NCI-H526 treated with DMSO at 0.1 percent for 48 hours (cell line): ENCODE measurements around the gene NPAS3.

ENCODE experiments used
- DNase-seq: peaks from one replicate; lab custom pipeline; 2025; lab: John Stamatoyannopoulos, UW

NPAS3 gene

GRCh38 chr14:33679025-33679424, 740.3 kb downstream of the NPAS3 start:
- no peak for DNase-seq

- no peak for DNase-seq
These were observed 741.0 kb downstream of the NPAS3 start for GRCh38 chr14:33679461-33680225.

GRCh38 chr14:33680873-33681272, 742.2 kb downstream of the NPAS3 start:
- DNase-seq = no peak

DNA sequence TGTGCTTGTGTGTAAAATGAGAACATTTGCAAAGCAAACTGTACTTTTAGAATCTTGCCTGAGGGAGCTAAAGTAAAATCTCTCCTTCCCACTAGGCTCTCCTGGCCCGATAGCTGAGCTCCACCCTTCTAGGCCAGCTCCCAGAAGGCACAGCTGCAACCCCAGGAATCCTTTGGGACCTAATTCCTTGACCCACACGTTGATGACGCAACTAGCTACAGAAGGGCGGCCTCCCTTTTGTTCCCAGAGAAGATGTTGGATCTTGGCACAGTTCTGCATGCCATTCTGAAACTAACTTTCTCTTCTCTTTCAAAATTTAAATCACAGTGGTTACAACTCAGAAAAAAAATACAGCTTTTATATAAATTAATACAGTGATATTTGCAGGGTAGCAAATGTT, 744.1 kb downstream of the NPAS3 start:
- DNase-seq = no peak

GRCh38 chr14:33685026-33685425, 746.3 kb downstream of the NPAS3 start:
- no peak for DNase-seq

GRCh38 chr14:33685698-33686097, 747.0 kb downstream of the NPAS3 start:
- DNase-seq = no peak

GRCh38 chr14:33686218-33686617, 747.5 kb downstream of the NPAS3 start:
- no peak for DNase-seq

- no peak for DNase-seq
These were observed 748.2 kb downstream of the NPAS3 start for GRCh38 chr14:33686856-33687255.

- no peak for DNase-seq
These were observed 751.0 kb downstream of the NPAS3 start for GRCh38 chr14:33689680-33690079.

DNA sequence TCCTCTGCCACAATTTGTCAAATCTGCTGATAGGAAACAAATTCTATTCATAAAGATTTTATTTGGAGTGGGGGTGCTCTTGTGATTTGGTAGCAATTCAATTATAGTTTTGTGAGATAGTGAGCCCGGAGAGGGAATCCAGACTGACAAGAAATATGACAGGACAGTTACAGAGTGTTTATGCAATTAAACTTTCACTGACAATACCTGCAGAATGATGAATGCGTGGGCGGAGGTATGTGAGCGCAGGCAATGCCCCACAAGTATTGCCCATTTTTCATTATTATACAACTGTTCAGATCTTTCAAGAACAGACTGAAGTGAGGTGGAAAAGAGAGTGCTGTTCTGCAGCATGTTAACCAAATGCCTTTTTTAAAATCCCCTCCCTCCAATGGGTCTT, 753.2 kb downstream of the NPAS3 start:
- DNase-seq = no peak

GRCh38 chr14:33692762-33693161, 754.1 kb downstream of the NPAS3 start:
- DNase-seq = no peak

DNA sequence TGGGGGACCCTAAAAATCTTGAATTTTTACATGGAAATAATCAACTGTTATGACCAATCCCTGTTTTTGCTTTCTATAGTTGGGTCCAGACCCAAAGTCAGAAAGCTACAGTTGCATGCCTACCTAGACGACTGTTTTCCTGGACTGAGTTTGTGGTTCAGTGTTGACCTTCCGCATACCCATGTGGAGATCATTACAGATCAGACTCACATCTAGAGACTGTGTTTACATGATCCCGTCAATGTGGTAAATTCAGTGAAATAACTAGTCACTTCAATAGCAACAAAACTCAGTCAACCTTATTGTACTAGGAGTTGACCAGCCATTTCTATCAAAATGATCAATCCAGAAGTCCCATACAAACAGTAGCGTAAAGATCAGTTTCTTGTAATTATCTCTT, 754.6 kb downstream of the NPAS3 start:
- no peak for DNase-seq

DNA sequence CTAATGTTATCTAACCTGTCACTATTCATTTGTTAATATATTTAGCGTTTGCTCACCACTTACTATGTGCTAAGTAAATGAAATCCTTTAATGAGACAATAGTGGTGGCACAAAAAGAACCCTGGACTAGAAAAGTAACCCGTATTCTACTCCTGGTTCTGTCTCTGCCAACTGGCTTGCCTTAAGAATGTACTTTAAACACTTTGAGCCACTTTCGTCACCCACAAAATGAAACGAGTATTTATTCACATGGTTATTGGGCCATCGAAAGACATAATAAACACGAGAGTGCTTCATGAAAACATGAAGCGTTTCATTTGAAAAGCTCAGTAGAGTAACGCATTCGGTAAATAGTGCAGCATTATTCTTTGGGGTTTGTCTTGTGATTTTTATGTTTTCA, 757.5 kb downstream of the NPAS3 start:
- no peak for DNase-seq

DNA sequence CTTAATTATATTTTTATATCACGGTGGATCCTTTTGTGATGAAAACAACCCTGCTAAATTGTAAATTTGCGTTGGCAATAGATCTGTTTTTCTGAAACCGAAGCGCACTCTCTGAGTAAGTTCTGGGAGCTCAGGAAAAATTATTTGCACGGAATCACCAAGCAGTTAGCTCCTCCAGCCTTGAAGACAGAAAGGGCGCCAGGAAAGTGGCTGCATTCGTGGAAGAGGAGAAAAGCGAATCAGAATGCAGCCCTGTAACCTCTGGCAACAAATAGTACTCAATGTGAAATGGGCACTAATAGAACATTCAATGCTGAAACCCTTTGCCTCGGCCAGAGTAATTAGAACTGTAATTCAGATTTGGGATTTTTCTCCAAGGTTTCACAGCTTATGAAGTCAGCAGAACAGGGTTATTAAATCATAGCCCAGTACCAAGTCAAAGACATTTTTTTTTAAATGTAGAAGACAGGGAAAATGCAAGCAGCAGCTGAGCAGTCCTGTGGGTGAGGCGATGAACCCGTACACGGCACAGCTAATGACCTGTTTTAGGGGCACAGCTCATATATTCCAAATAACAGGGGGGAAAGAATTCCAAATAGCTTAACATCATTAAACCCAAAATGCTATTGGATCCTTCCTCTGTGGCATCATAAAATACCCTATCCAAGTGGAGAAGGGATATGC, 760.8 kb downstream of the NPAS3 start:
- no peak for DNase-seq

- DNase-seq = no peak
These were observed 761.4 kb downstream of the NPAS3 start for GRCh38 chr14:33700052-33700451.

DNA sequence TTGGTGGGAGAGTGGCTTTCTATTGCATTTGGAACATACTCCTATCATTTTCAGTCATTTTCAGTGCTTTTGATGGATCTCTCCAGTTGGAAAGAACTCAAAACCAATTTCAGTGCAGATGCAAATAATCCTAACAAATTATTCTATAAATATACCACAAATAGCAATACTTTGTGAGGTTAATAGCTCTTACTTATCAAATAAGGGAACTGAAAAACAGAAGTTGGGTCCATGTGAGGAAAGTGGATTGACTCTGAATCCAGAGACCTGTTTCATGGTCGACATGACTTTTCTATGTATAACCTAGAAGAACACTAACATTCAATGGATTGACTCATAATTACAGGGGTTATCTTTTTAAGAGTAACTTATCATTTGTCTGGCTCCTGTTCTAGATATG, 763.6 kb downstream of the NPAS3 start:
- no peak for DNase-seq

DNA sequence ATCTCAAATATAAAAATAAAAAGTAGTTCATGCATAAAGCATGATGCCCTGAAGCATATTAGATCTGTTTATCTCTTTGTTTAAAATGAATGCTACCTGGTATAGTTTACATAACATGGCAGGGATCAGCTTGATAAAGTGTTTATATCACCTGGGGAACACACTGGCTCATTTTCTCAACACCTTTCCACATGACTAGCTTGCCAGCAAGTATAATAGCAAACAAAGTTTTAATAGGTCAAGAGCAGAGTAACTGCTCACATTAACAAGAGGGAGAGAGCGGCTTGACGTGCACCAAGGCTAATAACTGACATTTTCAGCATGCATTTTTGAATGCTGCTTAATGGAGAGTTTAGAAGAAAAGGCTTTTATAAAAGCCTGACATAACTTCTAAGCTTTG, 765.8 kb downstream of the NPAS3 start:
- DNase-seq = peak; percentile 40

DNA sequence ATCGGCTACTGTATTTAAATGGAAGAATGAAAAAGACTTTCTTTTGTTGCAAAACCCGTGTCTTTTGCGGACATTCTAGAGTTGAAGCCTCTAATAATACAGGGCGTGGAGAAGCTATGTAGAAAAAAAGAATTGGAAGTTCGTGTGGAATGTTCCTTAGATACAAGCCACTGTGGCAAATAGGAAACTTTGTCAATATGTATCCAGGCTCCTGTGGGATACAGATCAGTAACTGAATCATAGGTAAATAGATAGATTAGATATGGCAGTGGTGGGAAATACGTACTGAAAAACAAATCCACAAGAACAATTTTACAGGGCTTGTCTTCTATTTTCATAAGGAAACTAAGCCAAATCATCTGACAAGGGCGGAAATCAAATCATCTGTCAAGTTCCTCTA, 766.8 kb downstream of the NPAS3 start:
- DNase-seq = no peak

DNA sequence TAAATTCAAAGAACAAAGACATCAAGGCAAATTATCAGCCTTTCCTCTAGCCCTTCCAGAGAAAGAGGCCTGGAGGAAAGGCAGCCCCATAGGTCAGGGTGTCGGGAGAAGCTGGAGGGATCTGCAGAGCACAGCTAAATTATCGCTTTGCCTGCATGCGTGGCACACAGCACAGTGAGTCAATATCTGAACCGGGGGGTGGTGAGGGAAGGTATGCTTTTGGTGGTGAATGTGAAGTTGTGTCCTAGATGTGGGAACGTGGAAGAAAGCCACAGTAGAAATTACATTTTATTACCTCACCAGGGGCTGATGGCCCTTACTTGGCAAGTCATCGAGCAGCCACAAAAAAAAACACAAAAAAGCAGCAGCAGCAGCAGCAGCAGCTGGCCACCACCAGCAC, 769.0 kb downstream of the NPAS3 start:
- no peak for DNase-seq

GRCh38 chr14:33709283-33709682, 770.6 kb downstream of the NPAS3 start:
- DNase-seq = no peak

GRCh38 chr14:33709711-33710110, 771.0 kb downstream of the NPAS3 start:
- DNase-seq = no peak

DNA sequence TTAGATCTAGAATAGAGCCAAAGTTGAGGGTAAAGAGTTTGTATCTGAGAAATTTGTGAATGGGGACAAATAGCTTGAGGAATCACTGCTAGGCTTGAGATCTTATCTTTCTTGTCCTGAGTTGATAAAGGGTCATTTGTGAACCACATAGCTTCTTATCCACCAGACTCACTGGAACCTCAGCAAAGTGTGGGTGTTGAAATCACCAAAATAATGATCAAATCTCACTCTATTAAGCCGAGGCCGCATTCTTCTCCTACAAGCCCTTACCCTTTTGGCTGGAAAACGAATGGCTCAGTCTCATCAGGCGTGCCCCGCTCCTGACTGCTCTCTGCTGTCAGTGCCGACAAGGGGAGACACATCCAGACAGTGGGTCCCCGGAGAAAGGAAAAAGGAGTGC, 771.6 kb downstream of the NPAS3 start:
- DNase-seq = no peak

DNA sequence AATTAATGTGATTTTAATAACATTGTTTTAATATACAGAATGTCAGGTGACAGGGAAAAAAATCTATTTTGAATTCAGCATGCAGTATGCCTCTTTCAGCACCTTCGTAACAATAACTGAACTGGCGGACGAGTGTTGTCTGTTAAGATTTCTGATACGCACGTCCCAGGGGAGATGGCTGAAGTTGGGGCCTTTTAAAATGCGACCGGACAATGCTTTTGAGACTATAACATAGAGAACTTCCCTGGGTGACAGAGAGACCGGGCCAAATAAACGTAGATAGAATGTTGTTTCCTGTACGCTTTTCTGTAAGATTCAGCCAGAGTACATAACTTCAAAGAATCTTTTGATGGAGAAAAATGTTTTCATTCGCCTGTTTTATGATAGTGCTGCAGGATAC, 772.5 kb downstream of the NPAS3 start:
- DNase-seq = no peak

- peak; percentile 90 for DNase-seq
These were observed 773.1 kb downstream of the NPAS3 start for GRCh38 chr14:33711811-33712216.
